ENCODE data around the gene IGF2BP2.

- TF ChIP-seq POLR2A (IDR thresholded peaks at IDR 0.05) (no peak), CTCF (IDR thresholded peaks at IDR 0.05) (no peak)
These were observed 167.6 kb downstream of the IGF2BP2 start for GRCh38 chr3:185657211-185657610.
